ENCODE measurements around the gene C6orf52. TPM values are rescaled to one million over a fixed set of nuclear protein-coding genes. Genes with fewer than 3 reads are reported as not detected.

Gene C6orf52
- total and polyA plus RNA-seq, 2 of the 13 experiments (the other 11 are each of a cell fraction or from before 2014, with no cell fraction given): 0.50 to 0.53 TPM

DNA sequence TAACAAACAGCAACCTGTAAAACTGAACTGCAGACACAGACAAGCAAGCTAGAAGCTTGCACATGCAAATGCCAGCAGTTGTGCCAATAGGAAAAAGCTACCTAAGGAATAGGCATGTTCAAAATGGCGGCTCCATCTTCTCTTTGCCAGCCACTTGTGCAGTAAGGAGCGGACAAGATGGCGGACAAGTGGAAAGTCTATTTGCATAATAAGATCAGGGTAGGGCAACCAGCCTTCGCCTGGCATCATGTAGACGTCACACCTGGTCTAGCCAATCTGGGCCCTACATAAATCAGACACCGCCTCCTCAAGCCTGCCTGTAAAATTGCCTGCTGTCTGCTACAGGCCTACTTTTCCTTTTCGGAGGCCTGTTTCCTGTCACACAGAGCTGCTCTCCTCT, 18.0 kb downstream of the C6orf52 start:
- Histone ChIP-seq H3K79me2 (ENCODE audit: insufficient read depth, low read length) (no peaks in the 10 kb centered on the region), H3K9me3 (ENCODE audit: low read length) (no peaks in the 10 kb centered on the region), H3K4me1 (ENCODE audit: insufficient read depth, low read length) (no peaks in the 10 kb centered on the region), H3K4me2 (ENCODE audit: low read depth, low read length) (no peak overlapping the region), H3K27ac (ENCODE audit: extremely low read length, insufficient read depth, low read length) (no peak overlapping the region), H3K36me3 (replicated peaks in 1 of 2; ENCODE audit: control insufficient read depth in 1 of 2, insufficient read depth in 2 of 2, low read length in 2 of 2) (no peaks in the 10 kb centered on the region), H4K20me1 (ENCODE audit: insufficient read depth, low read length) (no peaks in the 10 kb centered on the region), H3K4me3 (replicated peaks in 1 of 3; ENCODE audit: insufficient read depth in 1 of 3, low read depth in 2 of 3, low read length in 3 of 3) (no peak overlapping the region), H2AFZ (ENCODE audit: low read length) (no peak overlapping the region), H3K27me3 (ENCODE audit: control insufficient read depth in 1 of 2, insufficient read depth in 2 of 2, low read length in 2 of 2) (no peaks in the 10 kb centered on the region; a peak in 1 of 5 replicates), H3K9ac (ENCODE audit: insufficient read depth, low read depth, low read length) (no peak overlapping the region)
- DNase-seq (ENCODE audit: low spot score) (no peak), FAIRE-seq (no peak), ATAC-seq (no peak)
- TF ChIP-seq CHD2 (IDR thresholded peaks at IDR 0.05; ENCODE audit: low read depth, low read length) (no peak), ZNF101 (CRISPR knock-in tag; IDR thresholded peaks at IDR 0.05; ENCODE audit: borderline replicate concordance, low read depth) (no peak), RORA (CRISPR knock-in tag; IDR thresholded peaks at IDR 0.05) (no peak), ZNF773 (CRISPR knock-in tag; IDR thresholded peaks at IDR 0.05; ENCODE audit: borderline replicate concordance) (no peak), ZNF770 (CRISPR knock-in tag; IDR thresholded peaks at IDR 0.05) (no peak)
- in situ Hi-C loops (cut with HindIII; ENCODE audit: extremely low pct_ligation_motif_present, low pct_unique_long_range_greater_than_20kb) (no loop called here), intact Hi-C loops (cut with micrococcal nuclease; ENCODE audit: unreplicated experiment) (no loop called here)
- 73% methylated on average over 7 of the region's 7 CpGs for WGBS (ENCODE audit: low lambda C conversion rate)
- BruUV-seq (replicated peaks): no TSS peak
- ChIA-PET POLR2A (no interaction called here), CTCF (ENCODE audit: low intra/inter-chr PET ratio, low total read pairs) (no interaction called here)

- ChIA-PET CTCF (ENCODE audit: low intra/inter-chr PET ratio, low total read pairs) (no interaction called here), POLR2A (no interaction called here)
- H3K27me3 ChIP-seq (ENCODE audit: control insufficient read depth in 1 of 2, insufficient read depth in 2 of 2, low read length in 2 of 2): peaks cover 0 to 15% of the 10 kb centered on the region in 2 experiments; a peak in 3 of 5 replicates
- TF ChIP-seq FOXP1 (IDR thresholded peaks at IDR 0.05): no peak
- no peak for TF ChIP-seq FOXP1 (CRISPR knock-in tag; IDR thresholded peaks at IDR 0.05)
- 0 out of 2 replicates have a peak, but pooled peaks have one; percentile 9 for TF ChIP-seq CEBPB (IDR thresholded peaks at IDR 0.05; ENCODE audit: borderline replicate concordance, low read depth, low read length)
- TF ChIP-seq HNF4G (IDR thresholded peaks at IDR 0.05; ENCODE audit: borderline replicate concordance, low read depth, low read length): no peak
- TF ChIP-seq HNF4G (CRISPR knock-in tag; IDR thresholded peaks at IDR 0.05; ENCODE audit: borderline replicate concordance, low read depth): no peak
- TF ChIP-seq ZBTB4 (CRISPR knock-in tag; IDR thresholded peaks at IDR 0.05; ENCODE audit: borderline replicate concordance): no peak
- TF ChIP-seq ZNF674 (CRISPR knock-in tag; IDR thresholded peaks at IDR 0.05; ENCODE audit: low read depth): no peak
Measured at GRCh38 chr6:10668126-10668917, 26.1 kb downstream of the C6orf52 start.

More at GRCh38 chr6:10668126-10668917, 26.1 kb downstream of the C6orf52 start:
- 25% methylated on average over 6 of the region's 6 CpGs for WGBS (ENCODE audit: low lambda C conversion rate)
- ATAC-seq (no peak), FAIRE-seq (no peak), DNase-seq (ENCODE audit: low spot score) (no peak)
- no peaks in the 10 kb centered on the region for H3K36me3 ChIP-seq (replicated peaks in 1 of 2; ENCODE audit: control insufficient read depth in 1 of 2, insufficient read depth in 2 of 2, low read length in 2 of 2)
- H3K79me2 ChIP-seq (ENCODE audit: insufficient read depth, low read length): no peaks in the 10 kb centered on the region
- no peak overlapping the region for H3K9ac ChIP-seq (ENCODE audit: insufficient read depth, low read depth, low read length)
- H3K9me3 ChIP-seq (ENCODE audit: low read length): no peaks in the 10 kb centered on the region
- H3K4me3 ChIP-seq (replicated peaks in 1 of 3; ENCODE audit: insufficient read depth in 1 of 3, low read depth in 2 of 3, low read length in 3 of 3): no peak overlapping the region
- no TSS peak for BruUV-seq (replicated peaks)
- intact Hi-C loops (cut with micrococcal nuclease; ENCODE audit: unreplicated experiment): no loop called here
- no peak overlapping the region for H2AFZ ChIP-seq (ENCODE audit: low read length)
- no peak overlapping the region for H3K4me2 ChIP-seq (ENCODE audit: low read depth, low read length)
- no peak overlapping the region for H3K27ac ChIP-seq (ENCODE audit: extremely low read length, insufficient read depth, low read length)
- H3K4me1 ChIP-seq (ENCODE audit: insufficient read depth, low read length): no peaks in the 10 kb centered on the region
- no peaks in the 10 kb centered on the region for H4K20me1 ChIP-seq (ENCODE audit: insufficient read depth, low read length)
- in situ Hi-C loops (cut with HindIII; ENCODE audit: extremely low pct_ligation_motif_present, low pct_unique_long_range_greater_than_20kb): no loop called here
